HCT116 (cell line): ENCODE results near the gene VAPA. TPM values are rescaled to one million over a fixed set of nuclear protein-coding genes. Genes with fewer than 3 reads are reported as not detected.

Experiments
- ATAC-seq: fragments of 200-7000 bp; cut with Tn5 transposase; 2 replicates; pipeline ENCODE4 v1.9.1; 2020; ENCODE audit warnings: mild to moderate bottlenecking, moderate library complexity
- BruUV-seq: library from RNA; stranded (reverse); fragments of 400-500 nt; replicated peaks from 2 replicates; lab custom pipeline; 2021; lab: Mats Ljungman, UMichigan
- CTCF ChIA-PET: fragments of 300-600 bp; sonication (Branson Sonifier 250); formaldehyde crosslinking; loops from one replicate; lab custom pipeline; 2021; ENCODE audit warnings: antibody characterized with exemption; lab: Charles Lee
- POLR2A ChIA-PET: fragments of 300-600, 350-600 bp; sonication (Branson Sonifier 250); formaldehyde crosslinking; loops from one replicate; lab custom pipeline; 2021; ENCODE audit warnings: antibody characterized with exemption; lab: Charles Lee
- RAD21 ChIA-PET, 2 experiments: fragments of 300-600 bp; sonication (Branson Sonifier 250); formaldehyde crosslinking; loops; one replicate each; lab custom pipeline; 2023; ENCODE audit warnings: low total read pairs in 2 of 2; ENCODE audit not compliant: uncharacterized antibody in 2 of 2, unreplicated experiment in 2 of 2, low non-redundant PET in 1 of 2; lab: Charles Lee
- DNase-seq: peaks from one replicate; pipeline ENCODE4 v3.0.0-alpha.2; 2010; ENCODE audit warnings: low read depth, low spot score
- H2AFZ ChIP-seq: fragments of 200-600 bp; shearing (Covaris generic), sonication (generic); 2 replicates; pipeline ENCODE4 v1.6.1; 2017; ENCODE audit warnings: low read depth, mixed run types, mixed read lengths, antibody characterized with exemption, low read length; ENCODE audit not compliant: poor library complexity, severe bottlenecking
- H3K27ac ChIP-seq: 2 replicates; pipeline ENCODE4 v1.5.1; 2012; ENCODE audit warnings: low read depth, low read length
- H3K27me3 ChIP-seq: fragments of 200-600 bp; sonication (generic); 2 replicates; pipeline ENCODE4 v1.6.1; 2016; ENCODE audit warnings: mixed run types, low read length, mixed read lengths; ENCODE audit not compliant: insufficient read depth
- H3K36me3 ChIP-seq, 2 experiments: fragments of 200-500 bp in 1 of 2; fragments of 200-600 bp in 1 of 2; sonication (Bioruptor generic) in 1 of 2; sonication (generic) in 1 of 2; 2 replicates each; pipeline versions ENCODE4 v1.5.1 to v1.6.1; 2014 to 2016; ENCODE audit warnings: low read length in 2 of 2, inconsistent platforms in 1 of 2, mixed read lengths in 1 of 2, mixed run types in 1 of 2; ENCODE audit not compliant: insufficient read depth in 2 of 2, control insufficient read depth in 1 of 2
- H3K4me1 ChIP-seq, 2 experiments: fragments of 200-600 bp in 1 of 2; sonication (generic) in 1 of 2; 2 replicates each; pipeline versions ENCODE4 v1.5.1 to v1.6.1; 2012 to 2017; ENCODE audit warnings: low read length in 2 of 2, inconsistent platforms in 1 of 2, mild to moderate bottlenecking in 1 of 2, mixed read lengths in 1 of 2, mixed run types in 1 of 2, moderate library complexity in 1 of 2; ENCODE audit not compliant: insufficient read depth in 2 of 2, control insufficient read depth in 1 of 2
- H3K4me2 ChIP-seq: fragments of 200-600 bp; sonication (generic); 2 replicates; pipeline ENCODE4 v1.6.1; 2017; ENCODE audit warnings: mixed run types, low read length, mixed read lengths
- H3K4me3 ChIP-seq, 2 experiments: fragments of 200-600 bp in 1 of 2; sonication (generic) in 1 of 2; replicated peaks in 1 of 2; 2 replicates each; pipeline ENCODE4 v1.5.1; 2011 to 2016; ENCODE audit warnings: low read length in 2 of 2, control low read depth in 1 of 2, low read depth in 1 of 2, mild to moderate bottlenecking in 1 of 2, mixed read lengths in 1 of 2, mixed run types in 1 of 2
- H3K79me2 ChIP-seq: fragments of 200-600 bp; sonication (generic); 2 replicates; pipeline ENCODE4 v1.6.1; 2017; ENCODE audit warnings: mild to moderate bottlenecking, mixed run types, low read length, moderate library complexity, mixed read lengths; ENCODE audit not compliant: insufficient read depth
- H3K9ac ChIP-seq: fragments of 200-600 bp; sonication (generic); 2 replicates; pipeline ENCODE4 v1.6.1; 2016; ENCODE audit warnings: low read length, mixed read lengths
- H3K9me2 ChIP-seq: fragments of 200-600 bp; sonication (generic), shearing (Covaris generic); 2 replicates; pipeline ENCODE4 v1.6.1; 2017; ENCODE audit warnings: mixed run types, mild to moderate bottlenecking, moderate library complexity; ENCODE audit not compliant: insufficient read depth
- H3K9me3 ChIP-seq, 2 experiments: fragments of 200-500 bp in 1 of 2; fragments of 200-600 bp in 1 of 2; sonication (Bioruptor generic) in 1 of 2; sonication (generic) in 1 of 2; 2 replicates each; pipeline ENCODE4 v1.6.1; 2014 to 2017; ENCODE audit warnings: low read length in 2 of 2, mixed read lengths in 2 of 2, inconsistent platforms in 1 of 2, low read depth in 1 of 2, mild to moderate bottlenecking in 1 of 2, mixed run types in 1 of 2, moderate library complexity in 1 of 2; ENCODE audit not compliant: control insufficient read depth in 1 of 2, insufficient read depth in 1 of 2
- H4K20me1 ChIP-seq: fragments of 200-600 bp; sonication (generic), shearing (Covaris generic); 2 replicates; pipeline ENCODE4 v1.6.1; 2017; ENCODE audit warnings: mixed run types, mild to moderate bottlenecking, moderate library complexity; ENCODE audit not compliant: insufficient read depth
- CBX3 ChIP-seq: IDR thresholded peaks from 2 replicates; pipeline ENCODE4 v1.6.1; 2012; ENCODE audit warnings: low read depth
- EGR1 ChIP-seq: IDR thresholded peaks from 2 replicates; pipeline ENCODE4 v1.6.1; 2012; ENCODE audit warnings: low read depth
- ELF1 ChIP-seq: IDR thresholded peaks from 2 replicates; pipeline ENCODE4 v1.6.1; 2012; ENCODE audit warnings: low read depth, borderline replicate concordance
- EZH2 ChIP-seq: fragments of 200-600 bp; sonication (generic); IDR thresholded peaks from 2 replicates; pipeline ENCODE4 v1.6.1; 2017; ENCODE audit warnings: antibody characterized with exemption, mixed run types
- JUND ChIP-seq: IDR thresholded peaks from 2 replicates; pipeline ENCODE4 v1.6.1; 2012
- POLR2AphosphoS5 ChIP-seq: IDR thresholded peaks from 2 replicates; pipeline ENCODE4 v1.6.1; 2011; ENCODE audit warnings: mild to moderate bottlenecking, low read depth, low read length, moderate library complexity
- RAD21 ChIP-seq: IDR thresholded peaks from 2 replicates; pipeline ENCODE4 v1.6.1; 2012; ENCODE audit warnings: low read depth, mild to moderate bottlenecking
- SIN3A ChIP-seq: IDR thresholded peaks from 2 replicates; pipeline ENCODE4 v1.6.1; 2012; ENCODE audit warnings: low read depth
- SP1 ChIP-seq: IDR thresholded peaks from 2 replicates; pipeline ENCODE4 v1.6.1; 2012; ENCODE audit warnings: low read depth
- SRF ChIP-seq: IDR thresholded peaks from 2 replicates; pipeline ENCODE4 v1.6.1; 2012; ENCODE audit warnings: low read depth
- YY1 ChIP-seq: IDR thresholded peaks from 2 replicates; pipeline ENCODE4 v1.6.1; 2011; ENCODE audit warnings: low read length, low read depth, moderate library complexity, mild to moderate bottlenecking; ENCODE audit not compliant: insufficient replicate concordance; ENCODE audit errors: extremely low read depth
- ZFX ChIP-seq: fragments of 450-650 bp; IDR thresholded peaks from 2 replicates; pipeline ENCODE4 v1.6.1; 2017
- ZNF274 ChIP-seq: fragments of 200-500 bp; sonication (Bioruptor generic); IDR thresholded peaks from 2 replicates; pipeline ENCODE4 v1.6.1; 2014; ENCODE audit warnings: mild to moderate bottlenecking, low read depth, low read length, inconsistent platforms
- intact Hi-C: fragments of 100-400 bp; cut with micrococcal nuclease; formaldehyde crosslinking; loops from 2 replicates; pipeline ENCODE4 v1.10.0; 2022
- total RNA-seq: library from RNA; stranded (reverse); gene quantifications from one replicate; pipeline ENCODE4 v1.2.1, GENCODE V29; 2021; ENCODE audit not compliant: unreplicated experiment
- TF ChIP-seq, protein P1 (sequence below): IDR thresholded peaks from 2 replicates; pipeline ENCODE4 v1.6.1; 2011; ENCODE audit warnings: mild to moderate bottlenecking, low read length, moderate library complexity; ENCODE audit not compliant: insufficient replicate concordance; ENCODE audit errors: extremely low read depth
- TF ChIP-seq, protein P2 (sequence below): IDR thresholded peaks from 2 replicates; pipeline ENCODE4 v1.6.1; 2012
- TF ChIP-seq, protein P3 (sequence below): IDR thresholded peaks from 2 replicates; pipeline ENCODE4 v1.6.1; 2012; ENCODE audit warnings: low read depth
- TF ChIP-seq, protein P4 (sequence below): IDR thresholded peaks from 2 replicates; pipeline ENCODE4 v1.6.1; 2012

VAPA gene
- total RNA-seq, 1 experiment from 2014 or later, result 295 TPM

DNA sequence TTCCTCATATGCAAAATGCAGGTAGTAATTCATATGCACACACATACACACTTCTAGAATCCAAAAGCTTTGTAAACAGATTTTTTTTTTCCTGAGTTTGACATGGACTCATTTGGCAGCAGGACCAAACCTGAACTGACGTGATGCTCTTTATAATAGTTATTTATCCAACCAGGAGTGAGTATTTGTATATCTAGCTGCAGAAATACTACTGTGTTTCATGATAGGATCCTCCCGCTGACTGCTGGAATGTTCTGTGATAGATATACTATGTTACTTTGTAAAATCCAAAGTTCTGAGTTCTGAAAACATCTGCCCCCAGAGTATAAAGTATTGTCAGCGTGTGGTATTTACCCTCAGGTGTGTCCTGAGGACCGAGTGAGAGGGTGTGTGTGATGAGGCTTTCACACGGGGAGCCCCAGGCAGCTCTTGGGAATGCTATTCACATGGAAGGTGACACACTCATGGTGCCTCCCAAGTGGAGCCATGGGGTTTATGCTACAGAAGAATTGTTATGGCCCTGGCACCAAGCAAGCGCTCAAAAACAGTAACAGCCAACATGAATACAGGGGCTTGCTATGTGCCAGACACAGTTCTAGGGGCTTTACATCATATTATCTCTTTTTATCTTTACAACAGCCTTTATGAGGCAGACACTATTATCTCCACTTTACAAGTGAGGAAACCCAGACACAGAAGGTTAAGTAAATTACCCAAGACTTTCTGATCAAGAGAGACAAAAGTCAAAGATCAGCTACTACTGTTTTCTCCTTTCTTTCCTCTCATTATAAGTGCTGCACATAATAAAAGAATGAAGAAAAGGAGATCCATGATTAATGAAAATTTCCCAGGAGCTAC is 44.7 kb upstream of the VAPA start (continued):
- TF ChIP-seq, protein P1, sequence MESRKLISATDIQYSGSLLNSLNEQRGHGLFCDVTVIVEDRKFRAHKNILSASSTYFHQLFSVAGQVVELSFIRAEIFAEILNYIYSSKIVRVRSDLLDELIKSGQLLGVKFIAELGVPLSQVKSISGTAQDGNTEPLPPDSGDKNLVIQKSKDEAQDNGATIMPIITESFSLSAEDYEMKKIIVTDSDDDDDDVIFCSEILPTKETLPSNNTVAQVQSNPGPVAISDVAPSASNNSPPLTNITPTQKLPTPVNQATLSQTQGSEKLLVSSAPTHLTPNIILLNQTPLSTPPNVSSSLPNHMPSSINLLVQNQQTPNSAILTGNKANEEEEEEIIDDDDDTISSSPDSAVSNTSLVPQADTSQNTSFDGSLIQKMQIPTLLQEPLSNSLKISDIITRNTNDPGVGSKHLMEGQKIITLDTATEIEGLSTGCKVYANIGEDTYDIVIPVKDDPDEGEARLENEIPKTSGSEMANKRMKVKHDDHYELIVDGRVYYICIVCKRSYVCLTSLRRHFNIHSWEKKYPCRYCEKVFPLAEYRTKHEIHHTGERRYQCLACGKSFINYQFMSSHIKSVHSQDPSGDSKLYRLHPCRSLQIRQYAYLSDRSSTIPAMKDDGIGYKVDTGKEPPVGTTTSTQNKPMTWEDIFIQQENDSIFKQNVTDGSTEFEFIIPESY, result no peak
- TF ChIP-seq ZNF274, result no peak
- TF ChIP-seq EZH2, result no peak
- no peak for TF ChIP-seq SIN3A
- TF ChIP-seq YY1, result no peak
- TF ChIP-seq CBX3, result no peak
- no peak for TF ChIP-seq SP1
- TF ChIP-seq RAD21, result no peak; the same call in 1 of the 2 replicates

DNA sequence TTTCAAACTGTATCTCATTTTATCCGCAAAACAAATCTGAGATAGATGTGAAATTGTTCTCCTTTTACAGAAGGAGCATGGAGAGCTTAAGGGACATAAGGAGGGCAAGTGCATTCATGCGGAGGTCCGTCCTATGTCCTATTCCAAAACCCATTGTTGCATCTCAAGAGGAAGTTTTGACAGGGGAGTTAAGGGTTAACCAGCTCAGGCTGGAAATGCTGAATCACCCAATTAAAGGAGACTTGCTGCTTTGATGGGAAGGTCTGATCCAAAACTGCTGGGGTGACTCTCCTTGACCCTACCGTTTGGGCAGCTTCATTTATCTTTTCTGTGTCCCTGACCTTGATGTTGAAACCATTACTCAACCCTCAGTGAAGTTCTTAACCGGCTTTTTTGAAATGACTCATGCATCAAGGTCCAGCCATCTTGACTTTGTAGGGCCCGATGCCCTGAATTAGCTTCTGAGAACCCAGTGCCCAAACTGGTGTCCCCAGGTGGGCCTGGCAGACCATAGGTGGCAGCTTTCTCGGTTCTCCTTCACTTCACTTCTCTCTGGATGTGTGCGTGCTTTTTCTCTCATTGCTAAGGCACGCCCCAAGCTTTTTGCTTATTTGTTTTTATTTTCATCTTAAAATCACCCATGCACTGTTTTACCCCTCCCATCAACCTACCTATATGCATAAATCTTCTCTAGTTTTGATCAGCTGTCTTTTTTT is 43.9 kb upstream of the VAPA start:
- no peaks in the 10 kb centered on the region for H3K79me2 ChIP-seq
- H3K9ac ChIP-seq, result peak overlapping the region; percentile 48
- H3K9me3 ChIP-seq, result peaks cover 6 to 11% of the 10 kb centered on the region in 2 experiments; a peak in 2 of 4 replicates
- ChIA-PET RAD21 (no interaction called here), POLR2A (interaction anchor here (1.2 to 2.8 kb wide), 4 partner anchors 9 to 44 kb away, joined by 3 to 12 read pairs (median 8); partner anchors contain the start of gene VAPA), CTCF (interaction anchor here (1.0 kb wide), 1 partner anchor 29 kb away, joined by 3 read pairs; no protein-coding TSS in a partner anchor)
- H3K4me2 ChIP-seq, result peak overlapping the region; percentile 61
- DNase-seq (peak; percentile 93), ATAC-seq (peak; percentile 75)
- H3K27me3 ChIP-seq, result no peaks in the 10 kb centered on the region
- H3K4me3 ChIP-seq, result peak overlapping the region in 1 of 2 experiments; percentile 21; a peak in 2 of 4 replicates
- no peaks in the 10 kb centered on the region for H4K20me1 ChIP-seq
- H3K4me1 ChIP-seq, result peaks cover 33 to 69% of the 10 kb centered on the region in 2 experiments
- H3K27ac ChIP-seq, result peak overlapping the region; percentile 73
- no TSS peak for BruUV-seq
- peak overlapping the region; percentile 98 for H2AFZ ChIP-seq
- H3K9me2 ChIP-seq, result no peaks in the 10 kb centered on the region
- intact Hi-C loops, result loop anchor here (1.0 kb wide), 1 partner anchor 43 kb away; no protein-coding TSS in a partner anchor
- no peaks in the 10 kb centered on the region for H3K36me3 ChIP-seq
- peak; percentile 79 for TF ChIP-seq SRF
- TF ChIP-seq EGR1, result peak; percentile 53; the same call in 1 of the 2 replicates
- TF ChIP-seq, protein P2, sequence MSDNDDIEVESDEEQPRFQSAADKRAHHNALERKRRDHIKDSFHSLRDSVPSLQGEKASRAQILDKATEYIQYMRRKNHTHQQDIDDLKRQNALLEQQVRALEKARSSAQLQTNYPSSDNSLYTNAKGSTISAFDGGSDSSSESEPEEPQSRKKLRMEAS, result peak; percentile 59
- peak; percentile 77 for TF ChIP-seq YY1
- TF ChIP-seq ZFX, result 0 out of 2 replicates have a peak, but pooled peaks have one; percentile 15
- peak; percentile 96 for TF ChIP-seq JUND
- no peak for TF ChIP-seq ELF1
- TF ChIP-seq, protein P3, sequence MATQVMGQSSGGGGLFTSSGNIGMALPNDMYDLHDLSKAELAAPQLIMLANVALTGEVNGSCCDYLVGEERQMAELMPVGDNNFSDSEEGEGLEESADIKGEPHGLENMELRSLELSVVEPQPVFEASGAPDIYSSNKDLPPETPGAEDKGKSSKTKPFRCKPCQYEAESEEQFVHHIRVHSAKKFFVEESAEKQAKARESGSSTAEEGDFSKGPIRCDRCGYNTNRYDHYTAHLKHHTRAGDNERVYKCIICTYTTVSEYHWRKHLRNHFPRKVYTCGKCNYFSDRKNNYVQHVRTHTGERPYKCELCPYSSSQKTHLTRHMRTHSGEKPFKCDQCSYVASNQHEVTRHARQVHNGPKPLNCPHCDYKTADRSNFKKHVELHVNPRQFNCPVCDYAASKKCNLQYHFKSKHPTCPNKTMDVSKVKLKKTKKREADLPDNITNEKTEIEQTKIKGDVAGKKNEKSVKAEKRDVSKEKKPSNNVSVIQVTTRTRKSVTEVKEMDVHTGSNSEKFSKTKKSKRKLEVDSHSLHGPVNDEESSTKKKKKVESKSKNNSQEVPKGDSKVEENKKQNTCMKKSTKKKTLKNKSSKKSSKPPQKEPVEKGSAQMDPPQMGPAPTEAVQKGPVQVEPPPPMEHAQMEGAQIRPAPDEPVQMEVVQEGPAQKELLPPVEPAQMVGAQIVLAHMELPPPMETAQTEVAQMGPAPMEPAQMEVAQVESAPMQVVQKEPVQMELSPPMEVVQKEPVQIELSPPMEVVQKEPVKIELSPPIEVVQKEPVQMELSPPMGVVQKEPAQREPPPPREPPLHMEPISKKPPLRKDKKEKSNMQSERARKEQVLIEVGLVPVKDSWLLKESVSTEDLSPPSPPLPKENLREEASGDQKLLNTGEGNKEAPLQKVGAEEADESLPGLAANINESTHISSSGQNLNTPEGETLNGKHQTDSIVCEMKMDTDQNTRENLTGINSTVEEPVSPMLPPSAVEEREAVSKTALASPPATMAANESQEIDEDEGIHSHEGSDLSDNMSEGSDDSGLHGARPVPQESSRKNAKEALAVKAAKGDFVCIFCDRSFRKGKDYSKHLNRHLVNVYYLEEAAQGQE, result no peak
- TF ChIP-seq, protein P4, sequence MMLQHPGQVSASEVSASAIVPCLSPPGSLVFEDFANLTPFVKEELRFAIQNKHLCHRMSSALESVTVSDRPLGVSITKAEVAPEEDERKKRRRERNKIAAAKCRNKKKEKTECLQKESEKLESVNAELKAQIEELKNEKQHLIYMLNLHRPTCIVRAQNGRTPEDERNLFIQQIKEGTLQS, result peak; percentile 61
- TF ChIP-seq RAD21, result peak; percentile 35; the same call in 1 of the 2 replicates
- TF ChIP-seq POLR2AphosphoS5, result peak; percentile 66
